ENCODE data around the gene DCLRE1C.

DCLRE1C gene

GRCh38 chr10:14936584-14936983 lies 17.3 kb downstream of the DCLRE1C start:
- in situ Hi-C loops (cut with HindIII; ENCODE audit: low sequenced_read_pairs) = no loop called here
- H3K4me3 ChIP-seq (ENCODE audit: low read depth, low read length) = no peak overlapping the region
- no peak for TF ChIP-seq CTCF (IDR thresholded peaks at IDR 0.05; ENCODE audit: low read depth, low read length)
- no peak for DNase-seq (ENCODE audit: low read depth, low spot score)

DNA sequence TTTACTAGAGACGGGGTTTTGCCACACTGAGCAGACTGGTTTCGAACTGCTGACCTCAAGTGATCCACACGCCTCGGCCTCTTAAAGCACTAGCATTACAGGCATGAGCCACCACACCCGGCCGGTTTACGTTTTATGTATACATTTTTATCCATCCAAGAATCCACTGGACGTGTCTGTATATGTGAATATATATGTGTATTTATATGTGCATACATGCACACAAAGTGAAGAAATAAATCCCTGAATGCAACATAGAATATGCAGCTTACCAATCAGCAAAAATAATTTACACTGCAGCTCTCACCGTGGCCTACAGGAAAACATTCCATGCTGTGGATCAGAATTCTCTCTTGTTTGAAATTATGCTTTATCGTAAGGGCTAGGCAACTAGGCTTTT lies 23.3 kb downstream of the DCLRE1C start:
- no peak for DNase-seq (ENCODE audit: low read depth, low spot score)
- no peak overlapping the region for H3K4me3 ChIP-seq (ENCODE audit: low read depth, low read length)
- TF ChIP-seq CTCF (IDR thresholded peaks at IDR 0.05; ENCODE audit: low read depth, low read length) = no peak
- in situ Hi-C loops (cut with HindIII; ENCODE audit: low sequenced_read_pairs) = no loop called here

DNA sequence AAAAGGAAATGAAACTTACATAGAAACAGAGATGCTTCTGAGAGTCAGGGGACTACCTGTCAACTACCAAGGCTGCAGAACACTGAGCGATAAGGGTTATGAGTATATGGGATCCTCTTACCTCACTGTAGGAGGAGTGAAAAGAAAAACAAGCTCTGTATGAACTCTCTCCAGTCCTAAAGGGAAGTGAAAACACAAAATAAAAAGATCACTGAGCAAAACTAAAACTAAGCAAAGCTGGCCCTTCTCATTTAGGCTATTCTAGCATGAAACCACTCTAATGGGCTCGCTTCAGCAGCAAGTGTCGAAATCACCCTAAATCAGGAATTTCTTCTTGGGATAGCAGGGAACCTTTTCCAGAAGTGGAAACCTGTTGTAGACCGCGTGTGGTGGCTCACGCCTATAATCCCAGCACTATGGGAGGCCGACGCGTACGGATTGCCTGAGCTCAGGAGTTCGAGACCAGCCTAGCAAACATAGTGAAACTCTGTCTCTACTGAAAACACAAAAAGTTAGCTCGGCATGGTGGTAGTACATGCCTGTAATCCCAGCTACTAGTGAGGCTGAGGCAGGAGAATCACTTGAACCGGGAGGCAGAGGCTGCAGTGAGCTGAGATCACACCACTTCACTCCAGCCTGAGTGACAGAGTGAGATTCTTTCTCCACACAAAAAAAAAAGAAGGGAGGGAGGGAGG lies 27.0 kb downstream of the DCLRE1C start:
- in situ Hi-C loops (cut with HindIII; ENCODE audit: low sequenced_read_pairs) = no loop called here
- TF ChIP-seq CTCF (IDR thresholded peaks at IDR 0.05; ENCODE audit: low read depth, low read length) = no peak
- DNase-seq (ENCODE audit: low read depth, low spot score) = no peak
- no peak overlapping the region for H3K4me3 ChIP-seq (ENCODE audit: low read depth, low read length)

DNA sequence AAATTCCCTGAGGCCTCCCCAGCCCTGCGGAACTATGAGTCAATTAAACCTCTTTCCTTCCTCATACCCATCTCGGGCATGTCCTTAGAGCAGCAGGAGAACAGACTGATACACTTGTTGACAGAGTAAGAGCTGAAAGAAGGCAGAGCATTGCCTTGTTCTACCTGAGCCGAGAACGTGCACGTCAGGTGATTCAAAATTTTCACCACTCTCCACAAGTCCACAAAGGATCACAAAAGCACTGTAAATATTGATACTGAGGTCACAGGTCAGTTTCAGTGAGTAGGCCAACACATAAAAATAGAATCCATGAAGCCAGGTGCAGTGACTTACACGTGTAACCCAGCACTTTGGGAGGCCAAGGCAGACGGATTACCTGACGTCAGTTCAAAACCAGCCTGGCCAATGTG lies 27.8 kb downstream of the DCLRE1C start:
- no peak for TF ChIP-seq CTCF (IDR thresholded peaks at IDR 0.05; ENCODE audit: low read depth, low read length)
- in situ Hi-C loops (cut with HindIII; ENCODE audit: low sequenced_read_pairs) = no loop called here
- no peak overlapping the region for H3K4me3 ChIP-seq (ENCODE audit: low read depth, low read length)
- DNase-seq (ENCODE audit: low read depth, low spot score) = no peak

- in situ Hi-C loops (cut with HindIII; ENCODE audit: low sequenced_read_pairs) = no loop called here
- no peak for DNase-seq (ENCODE audit: low read depth, low spot score)
- no peak for TF ChIP-seq CTCF (IDR thresholded peaks at IDR 0.05; ENCODE audit: low read depth, low read length)
- H3K4me3 ChIP-seq (ENCODE audit: low read depth, low read length) = no peak overlapping the region
These were observed 28.6 kb downstream of the DCLRE1C start for GRCh38 chr10:14925268-14925667.

GRCh38 chr10:14924013-14924412 lies 29.9 kb downstream of the DCLRE1C start:
- no peak for TF ChIP-seq CTCF (IDR thresholded peaks at IDR 0.05; ENCODE audit: low read depth, low read length)
- in situ Hi-C loops (cut with HindIII; ENCODE audit: low sequenced_read_pairs) = no loop called here
- no peak for DNase-seq (ENCODE audit: low read depth, low spot score)
- H3K4me3 ChIP-seq (ENCODE audit: low read depth, low read length) = no peak overlapping the region
